Measurements from ENCODE around the gene CDC23.

CDC23 gene

DNA sequence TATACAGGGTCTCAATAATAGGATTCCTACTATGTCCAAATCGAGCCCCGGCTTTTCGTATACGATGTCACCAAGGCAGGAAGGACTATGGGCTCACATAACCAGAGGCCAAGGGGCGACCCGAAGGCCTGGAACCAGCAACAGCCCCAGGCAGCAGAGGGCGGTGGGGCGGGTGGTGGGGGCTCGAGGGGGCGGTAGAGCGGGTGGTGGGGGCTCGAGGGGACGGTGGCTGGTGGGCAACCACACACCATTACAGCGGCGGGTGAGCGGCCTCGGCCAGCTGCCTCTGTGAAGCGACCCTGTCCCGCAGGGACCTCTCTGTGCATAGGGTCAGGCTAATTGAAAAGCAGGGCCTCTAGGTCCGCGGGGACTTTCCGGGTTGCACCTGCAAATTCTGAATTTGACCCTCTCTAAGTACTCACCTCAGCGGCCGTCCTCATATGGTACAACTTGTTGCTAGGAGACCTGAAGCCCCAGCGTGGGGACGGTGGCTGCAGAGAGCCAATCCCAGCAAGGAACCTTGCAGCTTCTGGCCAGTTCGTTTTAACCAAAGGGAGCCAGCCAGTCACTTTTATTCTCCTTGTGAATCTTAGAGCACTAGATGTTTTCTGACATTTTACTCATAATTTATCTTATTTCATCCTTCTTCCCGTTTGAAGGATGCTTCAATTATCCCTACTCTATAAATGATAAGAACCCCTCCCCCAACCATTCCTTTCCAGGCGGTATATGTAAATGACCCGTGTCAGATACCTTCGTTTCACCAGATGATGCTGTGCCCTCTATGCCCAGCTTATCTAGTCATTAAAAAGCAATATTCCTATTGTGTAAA lies 74.0 kb downstream of the CDC23 start, which contains the start of gene NME5:
NME5 (minus strand) TSS at position 480 of the 832 bp plus-strand sequence. CDS start 648 bp downstream, outside the sequence.
- peak; percentile 26 to 60 for DNase-seq
